Measurements from ENCODE around the gene TTYH1.

TTYH1 gene

DNA sequence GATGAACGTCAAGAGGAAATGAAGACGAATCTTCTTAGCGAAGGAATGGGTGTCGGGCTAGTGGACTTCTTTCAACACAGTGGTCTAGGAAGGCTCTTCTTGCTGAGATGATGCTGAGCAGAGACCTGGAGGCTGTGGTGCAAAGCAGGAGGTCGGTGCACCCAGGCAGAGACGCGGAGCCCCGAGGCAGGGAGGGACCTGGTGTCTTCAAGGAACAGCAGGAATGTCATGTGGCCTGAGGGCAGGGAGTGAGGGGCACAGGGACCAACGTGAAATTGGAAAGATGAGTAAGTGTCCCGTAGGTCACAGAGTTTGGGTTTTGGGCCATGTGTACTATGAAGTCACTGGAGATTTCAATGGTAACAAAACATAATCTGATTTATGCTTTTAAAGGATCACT is 69.2 kb downstream of the TTYH1 start:
- DNase-seq = no peak

DNA sequence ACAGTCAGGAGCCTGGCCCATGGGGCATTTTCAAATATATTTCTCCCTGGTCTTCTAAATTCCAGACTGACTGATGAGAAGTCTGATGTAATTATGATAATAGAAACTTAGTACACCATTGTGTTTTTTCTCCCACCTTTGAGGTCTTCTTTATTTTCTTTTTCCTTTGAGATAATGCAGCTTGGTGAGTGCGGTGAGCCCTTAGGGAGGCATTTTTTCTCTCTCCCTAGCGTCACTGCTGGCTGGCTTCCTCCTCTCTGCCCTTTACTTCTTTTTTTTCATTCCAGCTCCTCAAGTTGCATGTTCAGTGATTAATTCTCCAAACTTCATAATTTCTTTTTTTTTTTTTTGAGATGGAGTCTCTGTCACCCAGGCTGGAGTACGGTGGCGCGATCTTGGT is 70.6 kb downstream of the TTYH1 start:
- DNase-seq = no peak
